ENCODE data around the gene BUD31.
A peak's percentile ranks its signal among the peaks of the same experiment; 100 is the strongest.

BUD31 gene

GRCh38 chr7:99387912-99388311 lies 20.9 kb upstream of the BUD31 start:
- Histone ChIP-seq H3K9me3 (ENCODE audit: insufficient read depth, low read length) (no peaks in the 10 kb centered on the region), H3K27me3 (ENCODE audit: insufficient read depth, insufficient read length) (no peaks in the 10 kb centered on the region), H3K36me3 (ENCODE audit: insufficient read depth, insufficient read length, low read length) (peaks cover 75% of the 10 kb centered on the region), H3K4me1 (ENCODE audit: insufficient read depth, insufficient read length) (peaks cover 3% of the 10 kb centered on the region), H3K9ac (ENCODE audit: insufficient read length, low read depth) (no peak overlapping the region), H3K4me3 (ENCODE audit: insufficient read length, low read depth) (no peak overlapping the region)
- DNase-seq (ENCODE audit: low read depth, low spot score) = no peak
- TF ChIP-seq SUZ12 (IDR thresholded peaks at IDR 0.05; ENCODE audit: extremely low read depth, insufficient read depth, insufficient read length) (no peak), ZNF274 (IDR thresholded peaks at IDR 0.05; ENCODE audit: low read depth, low read length) (no peak), YY1 (IDR thresholded peaks at IDR 0.05; ENCODE audit: insufficient read depth, insufficient read length) (no peak)

DNA sequence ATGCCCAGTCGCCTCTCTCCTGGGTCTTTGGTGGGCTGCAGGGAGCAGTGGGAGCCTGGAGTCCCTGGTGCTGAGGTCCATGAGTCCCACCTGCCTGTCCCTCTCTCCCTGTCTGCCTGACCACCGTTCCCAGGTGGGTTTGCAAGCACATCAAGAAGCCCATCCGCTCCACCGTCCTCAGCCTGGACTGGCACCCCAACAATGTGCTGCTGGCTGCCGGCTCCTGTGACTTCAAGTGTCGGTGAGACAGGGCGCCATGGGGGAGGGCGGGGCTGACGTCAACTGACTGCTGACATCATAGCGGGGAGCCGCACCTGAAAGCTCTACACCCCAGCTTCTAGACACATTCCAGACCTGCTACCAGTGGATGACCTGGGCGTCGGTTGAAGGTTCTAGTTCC lies 19.0 kb upstream of the BUD31 start:
- TF ChIP-seq ZNF274 (IDR thresholded peaks at IDR 0.05; ENCODE audit: low read depth, low read length) (no peak), SUZ12 (IDR thresholded peaks at IDR 0.05; ENCODE audit: extremely low read depth, insufficient read depth, insufficient read length) (no peak), YY1 (IDR thresholded peaks at IDR 0.05; ENCODE audit: insufficient read depth, insufficient read length) (no peak)
- H3K9ac ChIP-seq (ENCODE audit: insufficient read length, low read depth) = no peak overlapping the region
- no peaks in the 10 kb centered on the region for H3K9me3 ChIP-seq (ENCODE audit: insufficient read depth, low read length)
- no peak overlapping the region for H3K4me3 ChIP-seq (ENCODE audit: insufficient read length, low read depth)
- H3K4me1 ChIP-seq (ENCODE audit: insufficient read depth, insufficient read length) = peaks cover 10% of the 10 kb centered on the region
- H3K36me3 ChIP-seq (ENCODE audit: insufficient read depth, insufficient read length, low read length) = peaks cover 75% of the 10 kb centered on the region
- H3K27me3 ChIP-seq (ENCODE audit: insufficient read depth, insufficient read length) = no peaks in the 10 kb centered on the region
- DNase-seq (ENCODE audit: low read depth, low spot score) = no peak

DNA sequence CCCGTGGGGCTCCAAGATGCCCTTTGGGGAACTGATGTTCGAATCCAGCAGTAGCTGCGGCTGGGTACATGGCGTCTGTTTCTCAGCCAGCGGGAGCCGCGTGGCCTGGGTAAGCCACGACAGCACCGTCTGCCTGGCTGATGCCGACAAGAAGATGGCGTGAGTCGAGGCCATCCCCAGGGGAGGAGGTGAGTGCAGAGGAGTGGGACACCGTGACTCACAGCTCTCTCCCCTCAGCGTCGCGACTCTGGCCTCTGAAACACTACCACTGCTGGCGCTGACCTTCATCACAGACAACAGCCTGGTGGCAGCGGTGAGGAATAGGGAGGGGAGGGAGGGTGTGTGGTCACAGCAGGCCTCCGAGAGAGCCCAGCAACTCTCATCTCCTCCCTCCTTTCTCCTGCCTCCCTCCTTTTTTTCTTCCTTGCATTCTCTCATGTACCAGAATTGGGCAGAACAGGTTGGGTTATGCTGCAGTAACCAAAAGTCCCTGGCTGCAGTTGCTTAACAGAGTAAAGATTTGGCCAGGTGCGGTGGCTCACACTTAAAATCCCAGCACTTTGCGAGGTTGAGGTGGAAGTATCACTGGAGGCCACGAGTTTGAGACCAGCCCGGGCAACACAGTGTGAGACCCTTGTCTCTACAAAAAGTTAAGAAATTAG lies 17.7 kb upstream of the BUD31 start:
- Histone ChIP-seq H3K9ac (ENCODE audit: insufficient read length, low read depth) (peak overlapping the region; percentile 3), H3K4me1 (ENCODE audit: insufficient read depth, insufficient read length) (peaks cover 13% of the 10 kb centered on the region), H3K36me3 (ENCODE audit: insufficient read depth, insufficient read length, low read length) (peaks cover 81% of the 10 kb centered on the region), H3K27me3 (ENCODE audit: insufficient read depth, insufficient read length) (no peaks in the 10 kb centered on the region), H3K4me3 (ENCODE audit: insufficient read length, low read depth) (no peak overlapping the region), H3K9me3 (ENCODE audit: insufficient read depth, low read length) (no peaks in the 10 kb centered on the region)
- TF ChIP-seq YY1 (IDR thresholded peaks at IDR 0.05; ENCODE audit: insufficient read depth, insufficient read length) (no peak), ZNF274 (IDR thresholded peaks at IDR 0.05; ENCODE audit: low read depth, low read length) (no peak), SUZ12 (IDR thresholded peaks at IDR 0.05; ENCODE audit: extremely low read depth, insufficient read depth, insufficient read length) (no peak)
- no peak for DNase-seq (ENCODE audit: low read depth, low spot score)

GRCh38 chr7:99392046-99392445 lies 16.7 kb upstream of the BUD31 start:
- Histone ChIP-seq H3K4me3 (ENCODE audit: insufficient read length, low read depth) (no peak overlapping the region), H3K36me3 (ENCODE audit: insufficient read depth, insufficient read length, low read length) (peaks cover 78% of the 10 kb centered on the region), H3K9me3 (ENCODE audit: insufficient read depth, low read length) (no peaks in the 10 kb centered on the region), H3K9ac (ENCODE audit: insufficient read length, low read depth) (peak overlapping the region; percentile 17), H3K27me3 (ENCODE audit: insufficient read depth, insufficient read length) (no peaks in the 10 kb centered on the region), H3K4me1 (ENCODE audit: insufficient read depth, insufficient read length) (peaks cover 13% of the 10 kb centered on the region)
- TF ChIP-seq ZNF274 (IDR thresholded peaks at IDR 0.05; ENCODE audit: low read depth, low read length) = no peak
- no peak for TF ChIP-seq SUZ12 (IDR thresholded peaks at IDR 0.05; ENCODE audit: extremely low read depth, insufficient read depth, insufficient read length)
- no peak for TF ChIP-seq YY1 (IDR thresholded peaks at IDR 0.05; ENCODE audit: insufficient read depth, insufficient read length)
- DNase-seq (ENCODE audit: low read depth, low spot score) = no peak

DNA sequence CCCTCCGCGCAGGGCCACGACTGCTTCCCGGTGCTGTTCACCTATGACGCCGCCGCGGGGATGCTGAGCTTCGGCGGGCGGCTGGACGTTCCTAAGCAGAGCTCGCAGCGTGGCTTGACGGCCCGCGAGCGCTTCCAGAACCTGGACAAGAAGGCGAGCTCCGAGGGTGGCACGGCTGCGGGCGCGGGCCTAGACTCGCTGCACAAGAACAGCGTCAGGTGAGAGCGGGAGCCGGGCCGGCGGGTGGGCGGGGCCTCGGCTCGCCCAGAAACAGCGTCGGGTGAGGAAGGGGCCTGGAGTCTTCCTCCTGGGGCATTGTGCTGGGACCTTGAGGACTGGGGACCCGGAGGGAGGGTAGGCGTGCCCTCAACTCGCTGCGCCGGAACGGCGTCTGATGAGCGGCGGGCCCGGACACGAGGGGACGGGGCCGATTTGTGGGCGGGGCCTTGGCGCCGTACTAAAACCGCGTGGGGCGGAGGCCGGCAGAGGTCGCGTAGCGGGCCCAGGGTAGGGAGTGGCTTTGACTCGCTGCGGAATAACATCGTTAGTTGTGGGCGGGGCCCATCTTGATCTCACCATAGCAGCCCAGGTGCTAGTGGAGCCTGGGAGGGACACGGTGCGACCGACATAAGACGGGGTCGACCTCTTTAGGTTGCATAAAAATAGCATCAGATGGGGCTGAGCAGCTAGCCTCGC lies 16.0 kb upstream of the BUD31 start:
- Histone ChIP-seq H3K4me1 (ENCODE audit: insufficient read depth, insufficient read length) (peaks cover 13% of the 10 kb centered on the region), H3K9me3 (ENCODE audit: insufficient read depth, low read length) (no peaks in the 10 kb centered on the region), H3K9ac (ENCODE audit: insufficient read length, low read depth) (peak overlapping the region; percentile 17), H3K36me3 (ENCODE audit: insufficient read depth, insufficient read length, low read length) (peaks cover 82% of the 10 kb centered on the region), H3K27me3 (ENCODE audit: insufficient read depth, insufficient read length) (no peaks in the 10 kb centered on the region), H3K4me3 (ENCODE audit: insufficient read length, low read depth) (peak overlapping the region; percentile 18)
- DNase-seq (ENCODE audit: low read depth, low spot score) = peak; percentile 67
- TF ChIP-seq ZNF274 (IDR thresholded peaks at IDR 0.05; ENCODE audit: low read depth, low read length) (no peak), YY1 (IDR thresholded peaks at IDR 0.05; ENCODE audit: insufficient read depth, insufficient read length) (no peak), SUZ12 (IDR thresholded peaks at IDR 0.05; ENCODE audit: extremely low read depth, insufficient read depth, insufficient read length) (no peak)

GRCh38 chr7:99393355-99394187 lies 15.2 kb upstream of the BUD31 start:
- DNase-seq (ENCODE audit: low read depth, low spot score) = peak; percentile 73
- H3K4me1 ChIP-seq (ENCODE audit: insufficient read depth, insufficient read length) = peaks cover 13% of the 10 kb centered on the region
- peak overlapping the region; percentile 18 for H3K4me3 ChIP-seq (ENCODE audit: insufficient read length, low read depth)
- H3K27me3 ChIP-seq (ENCODE audit: insufficient read depth, insufficient read length) = no peaks in the 10 kb centered on the region
- no peaks in the 10 kb centered on the region for H3K9me3 ChIP-seq (ENCODE audit: insufficient read depth, low read length)
- H3K36me3 ChIP-seq (ENCODE audit: insufficient read depth, insufficient read length, low read length) = peaks cover 81% of the 10 kb centered on the region
- TF ChIP-seq SUZ12 (IDR thresholded peaks at IDR 0.05; ENCODE audit: extremely low read depth, insufficient read depth, insufficient read length) (no peak), YY1 (IDR thresholded peaks at IDR 0.05; ENCODE audit: insufficient read depth, insufficient read length) (no peak), ZNF274 (IDR thresholded peaks at IDR 0.05; ENCODE audit: low read depth, low read length) (no peak)
- H3K9ac ChIP-seq (ENCODE audit: insufficient read length, low read depth) = peak overlapping the region; percentile 50

- no peak for DNase-seq (ENCODE audit: low read depth, low spot score)
- peaks cover 86% of the 10 kb centered on the region for H3K36me3 ChIP-seq (ENCODE audit: insufficient read depth, insufficient read length, low read length)
- H3K4me3 ChIP-seq (ENCODE audit: insufficient read length, low read depth) = no peak overlapping the region
- no peak for TF ChIP-seq ZNF274 (IDR thresholded peaks at IDR 0.05; ENCODE audit: low read depth, low read length)
- no peak for TF ChIP-seq SUZ12 (IDR thresholded peaks at IDR 0.05; ENCODE audit: extremely low read depth, insufficient read depth, insufficient read length)
- no peak for TF ChIP-seq YY1 (IDR thresholded peaks at IDR 0.05; ENCODE audit: insufficient read depth, insufficient read length)
- H3K27me3 ChIP-seq (ENCODE audit: insufficient read depth, insufficient read length) = no peaks in the 10 kb centered on the region
- H3K9ac ChIP-seq (ENCODE audit: insufficient read length, low read depth) = peak overlapping the region; percentile 50
- peaks cover 13% of the 10 kb centered on the region for H3K4me1 ChIP-seq (ENCODE audit: insufficient read depth, insufficient read length)
- no peaks in the 10 kb centered on the region for H3K9me3 ChIP-seq (ENCODE audit: insufficient read depth, low read length)
These were observed 14.6 kb upstream of the BUD31 start for GRCh38 chr7:99394188-99394502.

All from NT2/D1 (cell line).